ENCODE measurements around the gene RPL19.

The RPL19 gene

DNA sequence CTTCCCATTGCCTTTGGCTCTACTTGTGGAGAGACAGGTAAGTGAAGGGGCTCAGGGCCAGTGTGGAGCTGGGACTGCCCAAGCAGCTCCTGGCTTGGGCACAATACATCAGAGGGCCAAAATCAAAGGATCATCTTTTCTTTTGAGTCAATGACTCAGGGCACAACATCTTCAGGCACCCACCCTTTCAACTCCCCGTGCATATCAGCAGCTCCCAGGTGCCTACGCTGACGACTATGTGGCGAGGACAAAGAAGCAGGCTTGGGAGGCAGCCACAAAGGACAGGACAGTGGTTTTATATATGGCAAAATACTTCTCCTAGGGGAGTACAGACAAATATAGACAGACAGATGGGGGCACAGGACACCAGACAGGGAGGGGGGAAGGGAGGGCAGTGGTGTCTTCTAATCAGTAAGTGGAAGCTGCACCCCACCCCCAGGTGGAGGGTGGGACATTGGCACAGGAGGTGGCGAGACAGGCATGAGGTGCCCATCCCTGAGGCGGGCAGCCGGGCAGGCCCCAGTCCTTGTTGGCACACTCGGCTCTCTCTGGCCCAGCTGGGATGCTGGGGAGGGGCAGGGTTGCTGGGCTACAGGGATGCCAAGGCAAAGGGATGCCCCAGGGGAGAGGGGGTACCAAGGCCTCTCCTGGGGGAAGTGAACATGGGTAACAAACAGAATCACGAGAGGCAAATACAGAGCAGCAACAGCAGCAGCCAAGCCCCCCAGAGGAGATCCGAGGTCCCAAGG is 26.4 kb upstream of the RPL19 start:
- no peak for ATAC-seq

DNA sequence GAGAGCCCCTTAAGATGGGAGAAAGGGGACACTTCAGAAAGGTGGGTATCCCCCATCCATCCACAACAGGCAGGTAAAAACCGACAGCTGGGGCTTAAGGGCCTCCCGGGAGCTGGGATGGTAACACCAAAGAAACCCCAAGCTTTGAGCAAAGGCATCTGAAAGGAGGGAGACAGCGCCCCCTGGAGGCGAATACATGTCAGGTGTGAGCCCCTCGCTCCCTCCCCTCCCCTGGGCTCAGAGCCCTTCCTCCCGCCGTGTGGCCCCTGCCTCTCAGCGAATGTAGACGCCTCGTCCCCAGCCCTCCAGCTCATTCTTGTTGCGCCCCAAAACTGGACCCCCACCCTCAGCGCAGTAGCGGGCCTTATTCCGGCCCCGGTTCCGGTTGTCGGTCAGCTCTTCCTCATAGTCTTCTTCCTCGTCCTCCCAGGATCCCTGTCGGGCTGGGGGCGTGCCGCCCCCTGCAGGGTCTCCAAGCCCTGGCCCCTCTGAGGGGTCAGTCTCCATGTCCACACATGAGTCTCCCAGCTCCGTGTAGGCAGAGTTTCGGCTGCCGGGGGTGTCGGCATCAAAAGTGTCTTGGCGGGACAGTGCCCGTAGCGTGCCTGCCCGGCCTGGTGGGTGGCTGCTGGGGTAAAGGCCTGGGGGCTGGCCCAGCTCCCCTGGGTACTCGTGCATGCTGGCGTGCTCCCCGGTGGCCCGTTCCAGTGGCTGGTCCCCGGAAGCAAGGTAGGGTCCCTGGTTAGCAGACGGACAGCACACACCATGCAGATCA is 25.0 kb upstream of the RPL19 start:
- ATAC-seq = peak; percentile 67 to 86

- no peak for ATAC-seq
Measured at GRCh38 chr17:39175695-39176093, 24.4 kb upstream of the RPL19 start.

DNA sequence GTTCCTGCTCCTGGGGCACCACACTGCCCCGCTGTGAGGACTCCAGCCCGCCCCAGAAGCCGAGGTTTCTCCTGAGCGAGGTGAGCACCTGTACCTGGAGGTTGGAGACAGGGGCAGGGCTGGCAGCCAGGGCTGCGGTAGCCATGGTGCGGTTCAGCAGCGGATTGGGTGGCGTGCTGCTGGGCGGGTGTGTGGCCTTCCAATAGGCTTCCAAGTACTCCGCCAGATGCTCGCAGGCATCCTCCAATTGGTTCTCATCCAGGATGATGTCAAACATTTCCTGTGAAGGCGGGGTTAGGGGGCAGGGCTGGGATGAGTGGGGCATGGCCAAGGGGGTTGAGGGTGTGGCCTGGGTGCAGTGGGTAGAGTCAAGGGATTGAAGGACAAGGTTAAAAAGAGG is 22.8 kb upstream of the RPL19 start:
- peak in 1 of 2 donors; percentile 24 for ATAC-seq

GRCh38 chr17:39178536-39178935 is 21.5 kb upstream of the RPL19 start:
- no peak for ATAC-seq

DNA sequence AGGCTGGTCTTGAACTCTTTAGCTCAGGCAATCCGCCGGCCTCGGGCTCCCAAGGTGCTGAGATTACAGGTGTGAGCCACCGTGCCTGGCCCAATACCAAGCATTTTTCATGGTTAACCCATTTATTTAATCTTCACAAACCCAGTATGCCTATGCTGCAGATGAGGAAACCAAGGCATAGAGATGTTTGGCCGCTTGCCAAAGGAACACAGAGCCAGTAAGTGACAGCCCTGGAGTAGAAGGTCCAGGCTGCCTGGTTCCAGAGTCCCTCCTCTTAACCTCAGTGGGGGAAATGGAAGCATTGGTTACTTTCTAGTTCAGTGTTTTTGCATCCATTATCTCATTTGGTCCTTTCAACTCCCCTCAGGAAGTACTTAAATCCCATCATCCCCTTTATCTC is 18.8 kb upstream of the RPL19 start:
- ATAC-seq = no peak

DNA sequence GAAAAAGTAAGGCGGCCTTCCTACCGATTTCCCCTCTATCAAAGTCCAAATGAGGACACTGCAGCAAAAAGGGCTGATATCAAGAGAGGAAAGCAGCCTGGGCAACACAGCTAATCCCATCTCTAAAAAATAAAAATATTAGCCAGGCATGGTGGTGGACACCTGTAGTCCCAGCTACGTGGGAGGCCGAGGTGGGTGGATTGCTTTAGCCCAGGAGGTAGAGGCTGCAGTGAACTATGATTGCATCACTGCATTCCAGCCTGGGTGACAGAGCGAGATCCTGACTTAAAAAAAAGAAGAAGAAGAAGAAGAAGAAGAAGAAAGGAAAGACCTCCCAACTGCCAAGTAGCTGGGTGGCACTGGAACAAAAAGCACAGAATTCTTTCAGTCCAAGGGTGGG is 17.0 kb upstream of the RPL19 start:
- no peak for ATAC-seq

DNA sequence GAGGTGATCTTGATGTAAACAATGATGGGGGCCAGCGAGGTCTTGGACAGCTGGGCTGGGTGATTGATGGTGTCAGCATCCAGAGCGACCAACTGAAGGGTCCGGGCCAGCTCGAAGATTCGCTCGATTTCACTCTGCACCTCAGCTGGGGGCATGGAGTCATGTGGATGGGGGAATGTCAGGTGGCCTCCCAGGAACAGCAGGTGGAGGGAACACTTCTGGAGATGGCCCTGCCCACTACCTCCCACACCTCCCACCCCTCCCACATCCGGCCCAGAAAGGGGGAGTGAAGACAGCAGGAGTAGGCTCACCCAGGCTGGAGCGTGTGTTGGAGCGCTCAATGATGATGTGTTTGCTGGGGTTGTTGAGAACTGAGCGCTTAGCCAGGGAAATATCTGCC is 16.4 kb upstream of the RPL19 start:
- no peak for ATAC-seq

DNA sequence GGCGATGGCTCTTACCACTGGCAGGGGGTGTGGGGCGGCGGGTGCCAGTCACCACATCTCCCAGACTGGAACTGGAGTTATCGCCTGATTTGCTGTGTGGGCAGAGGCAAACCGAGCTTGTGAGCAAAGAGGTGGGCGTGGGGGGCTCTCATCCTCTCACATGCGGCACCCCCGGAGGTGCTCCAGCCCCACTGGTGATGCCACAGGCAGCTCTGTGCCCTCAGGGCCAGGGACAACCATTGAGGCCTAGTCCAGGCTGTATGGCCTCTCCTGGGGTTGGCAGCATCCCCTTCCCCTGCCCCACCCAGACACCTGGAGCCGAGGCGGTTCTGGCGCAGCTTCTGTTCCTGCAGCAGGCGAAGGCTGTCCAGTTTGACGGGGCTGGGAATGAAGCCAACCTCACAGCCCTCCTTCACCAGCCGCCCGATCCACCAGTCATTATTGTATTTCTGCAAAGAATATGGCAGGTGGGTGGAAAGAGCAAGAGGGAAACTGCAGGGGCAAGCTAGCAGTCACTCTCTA is 13.5 kb upstream of the RPL19 start:
- no peak for ATAC-seq

GRCh38 chr17:39187152-39187830 is 12.8 kb upstream of the RPL19 start:
- ATAC-seq = no peak

DNA sequence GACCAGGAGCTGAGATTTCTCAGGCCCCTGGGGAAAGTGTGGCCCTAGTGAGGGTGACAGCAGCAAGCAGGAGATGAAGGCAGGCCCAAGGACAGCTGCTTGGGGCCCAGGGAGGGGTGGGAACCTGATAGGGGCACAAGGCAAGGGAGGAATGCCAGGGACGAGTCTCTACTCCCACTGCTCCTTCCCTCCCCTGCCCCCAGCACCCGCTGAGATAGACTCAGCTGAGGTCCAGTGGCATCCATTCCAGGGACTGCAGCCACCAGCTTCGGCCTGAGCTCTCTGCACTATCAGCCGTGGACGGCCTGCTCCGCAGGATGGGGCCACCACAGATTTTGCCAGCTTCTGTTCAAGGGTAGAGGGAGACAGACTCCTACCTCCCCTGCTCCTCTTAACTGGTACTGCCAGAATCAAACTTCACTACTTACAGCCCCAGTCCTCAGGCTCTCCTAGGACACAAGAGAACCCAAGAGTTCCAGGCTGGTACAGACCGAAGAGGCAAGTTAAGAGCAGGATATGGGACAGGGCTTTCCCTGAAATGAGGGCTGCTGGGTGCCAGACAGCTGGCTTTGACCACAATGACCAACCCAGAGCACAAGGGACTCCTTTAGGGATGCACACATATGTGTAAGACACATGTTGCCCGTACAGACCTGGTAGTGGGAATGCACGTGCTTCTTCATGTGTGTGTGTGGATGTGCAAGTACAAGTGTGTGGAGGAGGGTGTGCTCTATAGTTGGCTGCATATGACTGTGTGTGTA is 8.2 kb upstream of the RPL19 start:
- ATAC-seq = no peak

GRCh38 chr17:39192901-39193300 is 7.2 kb upstream of the RPL19 start:
- ATAC-seq = no peak

DNA sequence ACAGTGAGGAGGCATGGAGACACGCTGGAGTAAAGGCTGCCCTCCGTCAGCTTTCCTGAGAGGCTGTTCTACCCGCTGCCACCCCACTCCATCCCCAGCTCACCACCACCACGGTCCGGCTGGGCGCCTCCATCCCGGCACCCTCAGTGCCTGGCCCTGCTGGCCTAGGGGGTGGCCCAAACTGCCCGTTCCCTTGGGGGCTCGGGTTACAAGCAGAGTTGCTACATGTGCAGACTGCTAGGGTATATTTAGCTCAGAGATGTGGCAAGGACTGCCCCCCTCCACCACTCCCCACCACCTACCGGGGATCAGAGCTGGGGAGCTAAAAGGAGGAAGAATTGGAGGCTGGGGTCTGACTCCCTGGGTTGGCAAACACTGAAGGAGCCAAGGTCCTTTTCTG is 6.7 kb upstream of the RPL19 start:
- ATAC-seq = no peak

GRCh38 chr17:39194089-39194984 is 5.7 kb upstream of the RPL19 start:
- no peak for ATAC-seq

- ATAC-seq = no peak
Measured at GRCh38 chr17:39194985-39195524, 5.0 kb upstream of the RPL19 start.

GRCh38 chr17:39195568-39196160 is 4.4 kb upstream of the RPL19 start:
- ATAC-seq = no peak

GRCh38 chr17:39196241-39196807 is 3.8 kb upstream of the RPL19 start:
- ATAC-seq = no peak

GRCh38 chr17:39196808-39197291 is 3.2 kb upstream of the RPL19 start:
- no peak for ATAC-seq

GRCh38 chr17:39197380-39198185 is 2.5 kb upstream of the RPL19 start, which contains the start of gene CACNB1:
CACNB1 (minus strand) TSS chr17:39197669; CDS start chr17:39197495, 174 bp downstream.
- peak; percentile 51 to 60 for ATAC-seq

All from activated CD4-positive, CD25-positive, alpha-beta regulatory T cell treated with anti-CD3 and anti-CD28 coated beads, Interleukin-2, amount 50 U/mL, for 24 hours (primary cell).